Common myeloid progenitor, CD34-positive (primary cell): ENCODE data around the gene JUP.
A peak's percentile ranks its signal among the peaks of the same experiment; 100 is the strongest.

ENCODE experiments used
- CTCF ChIA-PET: fragments of 350-600 bp; sonication (Branson Sonifier 250); formaldehyde crosslinking; loops from one replicate; lab custom pipeline; 2021; ENCODE audit warnings: antibody characterized with exemption; lab: Charles Lee
- POLR2A ChIA-PET: fragments of 350-600 bp; sonication (Branson Sonifier 250); formaldehyde crosslinking; loops from one replicate; lab custom pipeline; 2021; ENCODE audit warnings: antibody characterized with exemption; lab: Charles Lee
- DNase-seq, 3 donors: peaks; one replicate each; pipeline versions ENCODE4 v3.0.0 to v3.0.0-alpha.2; 2013
- H3K27ac ChIP-seq, 2 experiments: 1 replicate in 1 of 2; 2 replicates in 1 of 2; pipeline ENCODE4 v1.7.0; 2013; ENCODE audit warnings: inconsistent platforms in 2 of 2, low read length in 2 of 2, mild to moderate bottlenecking in 2 of 2, low read depth in 1 of 2, moderate library complexity in 1 of 2; ENCODE audit not compliant: severe bottlenecking in 2 of 2, insufficient read depth in 1 of 2, poor library complexity in 1 of 2
- H3K27me3 ChIP-seq, 5 experiments: replicated peaks in 2 of 5; 1 replicate in 3 of 5; 2 replicates in 2 of 5; pipeline versions ENCODE4 v1.6.1 to v1.7.0; 2013; ENCODE audit warnings: low read length in 4 of 5, mild to moderate bottlenecking in 2 of 5, moderate library complexity in 2 of 5, inconsistent platforms in 1 of 5; ENCODE audit not compliant: insufficient read depth in 5 of 5, control insufficient read depth in 4 of 5
- H3K36me3 ChIP-seq, 4 experiments: 1 replicate in 2 of 4; 2 replicates in 2 of 4; pipeline versions ENCODE4 v1.6.1 to v1.7.0; 2013; ENCODE audit warnings: low read length in 3 of 4, control low read depth in 1 of 4, mild to moderate bottlenecking in 1 of 4; ENCODE audit not compliant: control insufficient read depth in 4 of 4, insufficient read depth in 4 of 4
- H3K4me1 ChIP-seq, 4 experiments: 1 replicate in 3 of 4; 2 replicates in 1 of 4; pipeline versions ENCODE4 v1.6.1 to v1.7.1; 2013; ENCODE audit warnings: low read length in 3 of 4, mild to moderate bottlenecking in 3 of 4, control low read depth in 1 of 4, inconsistent platforms in 1 of 4, moderate library complexity in 1 of 4; ENCODE audit not compliant: control insufficient read depth in 4 of 4, insufficient read depth in 4 of 4; ENCODE audit errors: control extremely low read depth in 1 of 4
- H3K4me3 ChIP-seq, 7 experiments: 1 replicate in 4 of 7; 2 replicates in 3 of 7; pipeline versions ENCODE4 v1.5.1 to v1.7.0; 2013; ENCODE audit warnings: mild to moderate bottlenecking in 7 of 7, low read length in 6 of 7, moderate library complexity in 6 of 7, inconsistent platforms in 2 of 7, low read depth in 2 of 7, control low read depth in 1 of 7; ENCODE audit not compliant: insufficient read depth in 4 of 7, control insufficient read depth in 1 of 7; ENCODE audit errors: extremely low read depth in 1 of 7
- H3K9me3 ChIP-seq, 5 experiments: 1 replicate in 4 of 5; 2 replicates in 1 of 5; pipeline versions ENCODE4 v1.6.1 to v1.7.1; 2013; ENCODE audit warnings: low read length in 4 of 5, mild to moderate bottlenecking in 2 of 5, inconsistent platforms in 1 of 5, low read depth in 1 of 5, moderate library complexity in 1 of 5; ENCODE audit not compliant: control insufficient read depth in 4 of 5, insufficient read depth in 2 of 5; ENCODE audit errors: control extremely low read depth in 1 of 5
- WGBS: methylation state at CpG from one replicate; pipeline ENCODE4 v1.1.5; 2013; ENCODE audit not compliant: insufficient coverage; 5-methylcytosine and 5-hydroxymethylcytosine counted together

Gene JUP

GRCh38 chr17:41717408-41718286 is 68.9 kb downstream of the JUP start:
- CTCF ChIA-PET, result interaction anchor here (0.7 kb wide), 2 partner anchors 22 to 62 kb away, joined by 3 read pairs; no protein-coding TSS in a partner anchor
- POLR2A ChIA-PET, result no interaction called here

GRCh38 chr17:41711669-41712400 is 74.7 kb downstream of the JUP start, which contains the start of gene GAST:
GAST (plus strand) TSS chr17:41712331; CDS start chr17:41715437, 3,106 bp downstream.
- ChIA-PET CTCF (no interaction called here), POLR2A (no interaction called here)
- no peaks in the 10 kb centered on the region for H3K36me3 ChIP-seq
- no peak within 1 kb of the TSS for H3K4me3 ChIP-seq
- 98% methylated on average over 8 of the region's 12 CpGs for WGBS
- no peak within 1 kb of the TSS for H3K27ac ChIP-seq
- H3K9me3 ChIP-seq, result no peaks in the 10 kb centered on the region
- peaks cover 0 to 5% (median 0%) of the 10 kb centered on the region in 4 experiments for H3K4me1 ChIP-seq
- H3K27me3 ChIP-seq, result no peaks in the 10 kb centered on the region
- DNase-seq, result no peak

More at GRCh38 chr17:41717408-41718286, 68.9 kb downstream of the JUP start:
- Histone ChIP-seq H3K9me3 (peaks cover 0 to 1% (median 0%) of the 10 kb centered on the region in 5 experiments), H3K4me3 (no peak overlapping the region), H3K27me3 (peaks cover 0 to 2% (median 0%) of the 10 kb centered on the region in 5 experiments), H3K36me3 (no peaks in the 10 kb centered on the region), H3K27ac (no peak overlapping the region), H3K4me1 (no peaks in the 10 kb centered on the region)
- no peak for DNase-seq
- 86% methylated on average over 8 of the region's 15 CpGs for WGBS

GRCh38 chr17:41710472-41711090 is 75.9 kb downstream of the JUP start:
- ChIA-PET CTCF (no interaction called here), POLR2A (no interaction called here)
- H3K4me3 ChIP-seq, result no peak overlapping the region
- 30% methylated on average over 5 of the region's 8 CpGs for WGBS
- DNase-seq, result peak; percentile 61 to 92 (median 90)
- H3K4me1 ChIP-seq, result peaks cover 0 to 5% (median 0%) of the 10 kb centered on the region in 4 experiments
- no peaks in the 10 kb centered on the region for H3K36me3 ChIP-seq
- H3K9me3 ChIP-seq, result no peaks in the 10 kb centered on the region
- H3K27ac ChIP-seq, result no peak overlapping the region
- H3K27me3 ChIP-seq, result no peaks in the 10 kb centered on the region

- Histone ChIP-seq H3K9me3 (no peaks in the 10 kb centered on the region), H3K4me1 (peaks cover 0 to 5% (median 0%) of the 10 kb centered on the region in 4 experiments), H3K27me3 (no peaks in the 10 kb centered on the region), H3K36me3 (no peaks in the 10 kb centered on the region), H3K4me3 (no peak overlapping the region), H3K27ac (no peak overlapping the region)
- DNase-seq, result no peak
- POLR2A ChIA-PET, result interaction anchor here (0.5 to 2.2 kb wide), 3 partner anchors 16 to 154 kb away, joined by 3 to 7 read pairs (median 3); partner anchors contain the start of gene EIF1
- CTCF ChIA-PET, result interaction anchor here (1.2 to 1.4 kb wide), 3 partner anchors 8 to 103 kb away, joined by 3 to 11 read pairs (median 3); partner anchors contain the start of gene P3H4
- 94% methylated on average over 7 of the region's 10 CpGs for WGBS
These were observed 78.5 kb downstream of the JUP start for GRCh38 chr17:41707803-41708669.

GRCh38 chr17:41705271-41705991 is 81.1 kb downstream of the JUP start:
- Histone ChIP-seq H3K9me3 (no peaks in the 10 kb centered on the region), H3K4me1 (peaks cover 0 to 4% (median under 1%) of the 10 kb centered on the region in 4 experiments), H3K4me3 (no peak overlapping the region), H3K27ac (no peak overlapping the region), H3K27me3 (no peaks in the 10 kb centered on the region), H3K36me3 (no peaks in the 10 kb centered on the region)
- WGBS, result 94% methylated on average over 11 of the region's 13 CpGs
- ChIA-PET POLR2A (interaction anchor here (0.7 to 2.2 kb wide), 3 partner anchors 10 to 16 kb away, joined by 3 to 7 read pairs (median 4); partner anchors contain the start of gene EIF1), CTCF (interaction anchor here (0.7 to 2.9 kb wide), 2 partner anchors 9 to 33 kb away, joined by 3 to 12 read pairs; no protein-coding TSS in a partner anchor)
- DNase-seq, result no peak
